ENCODE data around the gene ZNF785. TPM values are rescaled to one million over a fixed set of nuclear protein-coding genes. Genes with fewer than 3 reads are reported as not detected.

Gene ZNF785
- total and polyA plus RNA-seq, 2 of the 13 experiments (the other 11 are each of a cell fraction or from before 2014, with no cell fraction given): 0.01 TPM; not detected in 1

- TF ChIP-seq PHB2 (IDR thresholded peaks at IDR 0.05; ENCODE audit: partially characterized antibody): no peak
- no peak for TF ChIP-seq ZNF790 (CRISPR knock-in tag; IDR thresholded peaks at IDR 0.05; ENCODE audit: borderline replicate concordance)
- no peak for TF ChIP-seq ZFYVE20 (CRISPR knock-in tag; IDR thresholded peaks at IDR 0.05; ENCODE audit: borderline replicate concordance, low read depth)
- TF ChIP-seq CAMTA2 (CRISPR knock-in tag; IDR thresholded peaks at IDR 0.05; ENCODE audit: borderline replicate concordance): no peak
- TF ChIP-seq KDM5A (IDR thresholded peaks at IDR 0.05; ENCODE audit: borderline replicate concordance, low read length): no peak
- TF ChIP-seq SRSF1 (optimal IDR thresholded peaks at IDR 0.05; ENCODE audit: low read depth, low read length): no peak
- no peak for TF ChIP-seq ZNF7 (CRISPR knock-in tag; IDR thresholded peaks at IDR 0.05)
- 0 out of 2 replicates have a peak, but pooled peaks have one; percentile 69 for TF ChIP-seq ZNF12 (CRISPR knock-in tag; IDR thresholded peaks at IDR 0.05)
- TF ChIP-seq EEA1 (CRISPR knock-in tag; IDR thresholded peaks at IDR 0.05; ENCODE audit: borderline replicate concordance): no peak
- TF ChIP-seq ZNF788 (CRISPR knock-in tag; IDR thresholded peaks at IDR 0.05; ENCODE audit: borderline replicate concordance): peak; percentile 26; the same call in 1 of the 2 replicates
- TF ChIP-seq ZNF605 (CRISPR knock-in tag; IDR thresholded peaks at IDR 0.05): no peak; the same call in 1 of the 2 replicates
- no peak for TF ChIP-seq ZNF773 (CRISPR knock-in tag; IDR thresholded peaks at IDR 0.05; ENCODE audit: borderline replicate concordance)
- no peak for TF ChIP-seq ZNF354B (CRISPR knock-in tag; IDR thresholded peaks at IDR 0.05)
- no peak for TF ChIP-seq PTBP1 (IDR thresholded peaks at IDR 0.05; ENCODE audit: low read depth, low read length, poor library complexity, severe bottlenecking)
- no peak for TF ChIP-seq GRHL1 (CRISPR knock-in tag; conservative IDR thresholded peaks at IDR 0.05)
- no peak; the same call in 1 of the 2 replicates for TF ChIP-seq GFI1 (CRISPR knock-in tag; IDR thresholded peaks at IDR 0.05; ENCODE audit: borderline replicate concordance)
- TF ChIP-seq DMTF1 (CRISPR knock-in tag; IDR thresholded peaks at IDR 0.05): no peak
- no peak for TF ChIP-seq ZNF776 (CRISPR knock-in tag; IDR thresholded peaks at IDR 0.05)
- 0 out of 2 replicates have a peak, but pooled peaks have one; percentile 33 for TF ChIP-seq ZNF839 (CRISPR knock-in tag; IDR thresholded peaks at IDR 0.05; ENCODE audit: borderline replicate concordance)
- TF ChIP-seq MTF2 (CRISPR knock-in tag; IDR thresholded peaks at IDR 0.05; ENCODE audit: borderline replicate concordance): no peak
- TF ChIP-seq FOXP4 (CRISPR knock-in tag; IDR thresholded peaks at IDR 0.05): peak; percentile 55
- no peak for TF ChIP-seq FOXM1 (CRISPR knock-in tag; IDR thresholded peaks at IDR 0.05)
- TF ChIP-seq NCOA5 (CRISPR knock-in tag; IDR thresholded peaks at IDR 0.05): no peak
These were observed 49.7 kb downstream of the ZNF785 start (continued) for GRCh38 chr16:30535777-30536190.
